Right lung (tissue), 5 donors: Measurements from ENCODE around the gene ANGPTL2. TPM values are rescaled to one million over a fixed set of nuclear protein-coding genes. Genes with fewer than 3 reads are reported as not detected.

ENCODE experiments used
- DNase-seq, 2 donors: peaks; one replicate each; pipeline ENCODE4 v3.0.0-alpha.2; 2013
- polyA plus RNA-seq, 5 donors: library from polyadenylated mRNA; unstranded; fragments of 120-200 nt; gene quantifications; one replicate each; pipeline versions ENCODE4 v1.2.1 to v1.2.3, GENCODE V29; 2013; ENCODE audit warnings: inconsistent platforms in 1 of 5, low replicate concordance in 1 of 5; ENCODE audit not compliant: insufficient read length in 5 of 5, insufficient read depth in 1 of 5

The ANGPTL2 gene
- polyA plus RNA-seq, 5 donors: 24.1 to 34.2 (median 30.3) TPM

- DNase-seq: no peak
Observed at GRCh38 chr9:127079446-127080140, 42.8 kb downstream of the ANGPTL2 start.

- DNase-seq: no peak
Observed at GRCh38 chr9:127078988-127079387, 43.4 kb downstream of the ANGPTL2 start.

GRCh38 chr9:127078336-127078735 lies 44.1 kb downstream of the ANGPTL2 start:
- DNase-seq: no peak

DNA sequence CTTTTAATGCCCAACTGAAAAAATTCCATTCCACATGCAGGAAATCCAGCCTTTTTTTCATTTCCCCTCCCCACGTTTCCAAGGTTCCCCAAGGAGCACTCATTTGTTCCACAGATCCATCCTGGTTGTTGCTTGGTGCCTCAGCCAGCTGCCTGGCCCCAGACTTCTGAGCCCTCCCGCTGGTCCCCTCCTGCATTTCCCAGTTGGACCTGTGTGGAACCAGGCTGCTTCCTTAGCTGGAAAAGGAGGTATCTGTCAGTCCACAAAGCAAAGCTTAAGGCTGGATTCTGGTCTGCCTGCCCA lies 44.8 kb downstream of the ANGPTL2 start:
- no peak for DNase-seq

GRCh38 chr9:127076860-127077643 lies 45.4 kb downstream of the ANGPTL2 start:
- DNase-seq: no peak

DNA sequence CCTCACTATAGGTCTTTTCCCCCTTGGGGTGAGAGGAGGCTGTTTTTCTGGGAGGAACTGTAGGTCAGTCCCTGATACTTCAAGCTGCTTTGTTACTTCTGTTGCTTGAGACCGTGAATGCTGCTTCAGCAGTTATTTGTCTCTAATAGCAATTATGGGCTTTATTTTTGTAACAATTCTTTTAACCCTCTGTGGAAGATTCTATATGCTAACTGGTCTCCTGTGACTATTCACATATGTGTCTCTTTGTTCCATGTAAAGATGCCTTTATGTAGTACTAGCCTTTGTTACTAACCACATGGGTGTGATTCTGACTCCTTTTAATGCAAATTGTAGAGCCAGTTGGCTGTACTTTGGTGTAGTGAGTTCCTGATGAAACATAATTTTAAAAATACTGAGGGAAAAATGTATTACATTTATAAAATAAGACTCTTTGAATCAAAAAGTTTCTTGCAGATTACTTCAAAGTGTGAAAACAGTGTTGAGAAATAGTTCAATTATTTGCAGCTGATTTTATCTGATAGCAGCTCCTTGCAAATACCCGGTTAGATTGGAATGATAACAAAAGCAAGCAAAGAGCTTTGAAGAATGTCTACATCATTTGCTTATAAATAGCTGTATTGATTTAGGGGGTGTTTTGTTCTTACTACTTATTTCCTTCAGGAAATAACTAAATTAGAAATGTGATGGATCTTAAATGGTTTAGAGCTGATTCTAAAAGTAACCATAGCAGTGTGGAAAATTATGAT lies 46.6 kb downstream of the ANGPTL2 start:
- DNase-seq: no peak

GRCh38 chr9:127074561-127075548 lies 47.6 kb downstream of the ANGPTL2 start:
- no peak for DNase-seq

GRCh38 chr9:127067603-127068220 lies 54.7 kb downstream of the ANGPTL2 start:
- no peak for DNase-seq

DNA sequence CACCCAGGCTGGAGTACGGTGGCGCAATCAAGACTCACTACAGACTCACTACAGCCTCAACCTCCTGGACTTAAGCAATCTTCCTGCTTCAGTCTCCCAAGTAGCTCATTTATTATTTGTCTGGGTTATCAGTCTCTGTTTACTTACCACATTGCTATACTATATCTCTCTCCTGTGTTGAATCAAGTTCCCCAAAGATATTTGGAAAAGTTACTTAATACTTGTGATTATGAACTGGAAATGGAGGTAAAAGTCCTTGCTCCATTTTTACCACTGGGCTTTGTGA lies 55.6 kb downstream of the ANGPTL2 start:
- DNase-seq: no peak

DNA sequence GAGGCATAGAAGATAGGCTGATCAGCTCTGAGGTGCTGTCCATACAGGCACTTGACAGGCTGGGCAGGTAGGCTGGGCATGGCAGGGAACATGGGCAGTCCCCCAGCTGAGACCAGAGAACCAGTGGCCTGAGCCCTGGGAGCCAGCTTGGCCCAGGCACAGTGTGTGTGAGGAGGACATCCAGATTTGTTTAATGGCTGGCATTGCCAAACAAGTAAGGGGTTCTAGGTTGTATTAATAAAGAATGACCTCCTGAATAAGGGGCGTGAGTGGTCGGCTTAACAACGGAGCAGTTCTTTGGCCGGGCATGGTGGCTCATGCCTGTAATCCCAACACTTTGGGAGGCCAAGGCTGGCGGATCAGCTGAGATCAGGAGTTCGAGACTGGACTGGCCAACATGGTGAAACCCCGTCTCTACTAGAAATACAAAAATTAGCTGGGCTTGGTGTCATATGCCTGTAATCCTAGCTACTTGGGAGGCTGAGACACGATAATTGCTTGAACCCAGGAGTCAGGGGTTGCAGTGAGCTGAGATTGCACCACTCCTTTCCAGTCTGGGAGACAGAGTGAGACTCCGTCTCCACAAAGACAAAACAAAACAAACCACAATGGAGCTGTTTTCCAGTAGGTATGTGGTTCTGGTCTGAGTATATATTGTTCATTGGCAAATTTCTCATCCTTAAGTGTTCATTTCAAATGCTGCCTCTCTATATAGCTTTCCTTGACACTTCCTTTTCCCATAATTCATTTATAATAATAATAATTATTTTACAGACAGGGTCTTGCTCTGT lies 56.2 kb downstream of the ANGPTL2 start:
- no peak for DNase-seq

DNA sequence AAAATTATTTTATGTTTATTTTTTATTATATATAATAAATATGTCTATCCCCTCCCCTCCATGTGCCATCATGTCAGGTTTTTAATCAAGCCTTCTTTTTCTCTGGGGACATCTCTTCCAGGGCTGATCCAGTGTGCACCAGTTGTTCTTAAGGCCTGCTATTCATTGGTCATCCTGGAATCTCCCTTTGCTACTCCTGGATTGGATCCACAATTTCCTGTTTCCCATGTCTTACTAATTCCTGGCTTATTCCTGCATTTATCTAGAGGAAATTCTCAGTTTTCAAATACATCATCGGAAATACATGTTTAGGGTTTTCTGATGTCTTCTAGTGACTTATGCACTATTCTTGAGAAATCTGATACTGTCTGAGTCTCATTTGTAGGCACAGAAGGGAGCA lies 56.8 kb downstream of the ANGPTL2 start:
- DNase-seq: no peak

- no peak for DNase-seq
Observed at GRCh38 chr9:127064335-127064734, 58.1 kb downstream of the ANGPTL2 start.

DNA sequence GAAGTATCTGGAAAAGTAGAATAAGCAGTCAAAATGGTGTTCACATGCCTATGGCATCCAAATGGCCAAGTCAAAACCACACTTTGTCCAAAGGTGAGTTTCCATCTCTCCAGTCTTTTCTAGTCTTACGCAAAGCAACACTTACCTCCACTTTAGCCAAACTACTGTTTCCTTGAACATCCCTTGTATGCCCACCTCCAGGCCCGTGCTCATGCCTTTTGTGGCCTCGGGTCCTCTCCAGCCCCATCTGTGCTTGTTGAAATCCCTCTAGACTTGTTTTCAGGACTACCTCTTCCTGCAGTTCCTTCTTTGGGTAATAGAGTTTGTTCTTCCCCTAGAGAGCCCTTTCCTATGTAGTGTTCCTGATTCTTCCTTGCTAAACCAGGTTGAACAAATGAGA lies 61.0 kb downstream of the ANGPTL2 start:
- no peak for DNase-seq

DNA sequence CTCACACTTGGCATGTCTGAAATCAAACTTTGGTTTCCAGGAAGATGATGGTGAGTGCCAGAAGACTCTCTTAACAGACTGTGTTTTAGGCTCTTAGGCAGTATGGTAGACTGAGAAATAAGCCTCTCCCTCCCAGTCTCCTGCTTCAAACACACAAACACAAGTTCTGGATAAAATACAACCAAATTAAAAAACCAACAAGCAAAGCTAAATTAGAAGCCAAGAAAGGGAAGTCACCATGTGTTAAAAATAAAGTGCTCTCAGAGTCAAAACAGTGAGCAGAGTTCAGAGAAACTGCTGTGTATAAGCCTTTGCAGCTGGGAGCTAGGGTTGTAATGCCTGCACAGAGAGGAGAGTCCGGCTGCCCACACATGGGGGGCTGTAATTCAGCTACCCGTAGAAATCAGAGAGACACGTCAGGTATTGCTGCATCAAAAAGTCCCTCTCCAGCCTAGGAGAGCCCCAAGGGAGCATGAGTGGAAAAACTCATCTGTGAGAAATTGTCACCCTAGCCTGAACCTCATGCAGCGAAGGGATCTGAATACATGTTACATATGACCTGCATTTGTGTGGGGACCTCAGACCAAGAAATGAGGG lies 62.6 kb downstream of the ANGPTL2 start:
- no peak for DNase-seq

DNA sequence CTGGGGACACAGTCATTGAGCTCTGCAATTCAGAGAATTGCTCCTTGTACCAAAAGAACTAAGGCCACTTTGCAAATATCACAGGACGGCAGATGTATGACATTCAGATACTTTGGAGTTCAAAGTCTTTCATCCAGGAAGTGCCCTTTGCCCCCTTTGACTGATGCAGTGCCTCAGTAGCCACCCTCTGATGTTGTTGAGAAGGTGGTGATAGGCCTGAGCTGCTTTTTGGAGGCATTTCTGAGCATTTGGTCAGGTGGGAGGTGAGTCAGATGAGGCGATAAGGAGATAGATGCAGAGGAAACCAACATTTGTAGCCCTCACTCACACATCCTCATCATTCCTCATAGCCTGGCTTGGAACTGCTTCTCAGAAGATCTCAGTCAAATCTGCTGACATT lies 63.4 kb downstream of the ANGPTL2 start:
- no peak for DNase-seq

GRCh38 chr9:127058645-127059021 lies 63.8 kb downstream of the ANGPTL2 start:
- no peak for DNase-seq

DNA sequence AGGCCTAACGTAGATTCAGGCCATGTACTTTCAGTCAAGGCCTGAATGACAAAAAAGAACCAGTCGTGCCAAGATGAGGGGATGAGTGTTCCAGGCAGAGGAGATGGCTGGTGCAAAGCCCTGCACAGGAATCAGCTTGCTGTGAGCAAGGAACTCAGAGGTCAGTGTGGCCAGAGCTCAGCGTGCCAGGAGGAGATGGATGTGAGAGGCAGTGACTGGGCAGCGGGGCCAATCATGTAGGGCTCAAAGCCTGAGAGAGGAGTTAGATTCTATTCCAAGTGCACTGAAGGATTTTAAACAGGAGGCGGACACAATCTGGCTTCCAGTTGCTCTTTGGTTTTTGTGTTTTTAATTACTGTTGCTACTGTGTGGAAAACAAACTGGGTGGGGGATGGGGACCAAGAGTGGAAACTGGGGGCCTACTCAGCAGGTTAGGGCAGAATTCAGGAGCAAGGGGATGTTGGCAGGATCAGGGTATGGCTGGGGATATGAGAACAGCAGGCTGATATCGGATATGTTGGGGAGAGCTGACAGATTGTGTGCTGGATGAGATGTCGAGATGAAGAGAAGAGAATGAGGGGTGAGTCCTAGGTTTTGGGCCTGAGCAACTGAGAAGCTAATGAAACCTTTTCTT lies 64.3 kb downstream of the ANGPTL2 start:
- DNase-seq: no peak

DNA sequence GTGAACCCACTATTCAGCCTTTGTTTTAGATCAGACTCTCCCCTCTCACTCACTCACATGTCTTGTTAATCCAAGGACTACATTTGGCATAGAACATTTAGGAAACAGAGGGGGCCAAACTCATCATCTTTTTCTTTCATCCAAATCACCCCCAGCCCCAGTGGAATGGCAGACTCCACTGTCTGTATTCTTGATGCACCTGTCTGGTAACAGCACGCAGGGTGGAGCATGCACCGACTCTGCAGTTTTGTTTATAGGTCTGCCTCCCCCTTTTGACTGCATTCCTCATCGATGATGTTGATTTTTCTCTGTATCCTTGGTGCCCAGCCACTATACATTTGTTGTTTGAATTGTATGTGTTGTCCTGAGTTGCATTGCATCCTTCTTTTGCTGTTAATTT lies 66.0 kb downstream of the ANGPTL2 start:
- DNase-seq: no peak

- DNase-seq: no peak
Observed at GRCh38 chr9:127055745-127056402, 66.6 kb downstream of the ANGPTL2 start.
